Lung (tissue), 12 donors: ENCODE measurements around the gene SKAP2. TPM values are rescaled to one million over a fixed set of nuclear protein-coding genes. Genes with fewer than 3 reads are reported as not detected.

Experiments
- ATAC-seq: fragments of 200-7000 bp; cut with Tn5 transposase; one replicate; pipeline ENCODE4 v1.9.1; 2020; ENCODE audit warnings: moderate number of reproducible peaks; ENCODE audit not compliant: insufficient read depth, low FRiP score
- DNase-seq, 3 donors: peaks; one replicate each; pipeline ENCODE4 v3.0.0-alpha.2; 2013 to 2017
- H3K27ac ChIP-seq, 2 donors: one replicate each; pipeline ENCODE4 v1.5.1; 2013; ENCODE audit warnings: mild to moderate bottlenecking in 2 of 2, moderate library complexity in 2 of 2, control low read depth in 1 of 2, inconsistent platforms in 1 of 2, low read depth in 1 of 2, low read length in 1 of 2
- H3K27me3 ChIP-seq, 3 donors: one replicate each; pipeline ENCODE4 v1.5.1; 2013; ENCODE audit warnings: low read length in 2 of 3; ENCODE audit not compliant: control insufficient read depth in 3 of 3, insufficient read depth in 3 of 3
- H3K36me3 ChIP-seq, 4 donors: one replicate each; pipeline ENCODE4 v1.5.1; 2013; ENCODE audit warnings: low read length in 4 of 4, mild to moderate bottlenecking in 1 of 4, moderate library complexity in 1 of 4; ENCODE audit not compliant: control insufficient read depth in 4 of 4, insufficient read depth in 4 of 4
- H3K4me1 ChIP-seq, 5 donors: one replicate each; pipeline ENCODE4 v1.5.1; 2013; ENCODE audit warnings: low read length in 5 of 5, mild to moderate bottlenecking in 2 of 5, moderate library complexity in 1 of 5; ENCODE audit not compliant: control insufficient read depth in 5 of 5, insufficient read depth in 5 of 5
- H3K4me3 ChIP-seq: one replicate; pipeline ENCODE4 v1.5.1; 2013; ENCODE audit warnings: mild to moderate bottlenecking, control low read depth, moderate library complexity
- H3K9ac ChIP-seq, 2 donors: one replicate each; pipeline ENCODE4 v1.5.1; 2013; ENCODE audit warnings: low read length in 2 of 2, control low read depth in 1 of 2; ENCODE audit not compliant: insufficient read depth in 1 of 2
- H3K9me3 ChIP-seq, 4 donors: one replicate each; pipeline ENCODE4 v1.5.1; 2013; ENCODE audit warnings: low read length in 3 of 4, mild to moderate bottlenecking in 1 of 4, moderate library complexity in 1 of 4; ENCODE audit not compliant: control insufficient read depth in 4 of 4, insufficient read depth in 3 of 4
- WGBS, 2 donors: extraction: QIAGEN DNeasy Blood & Tissue Kit; methylation state at CpG; one replicate each; pipeline ENCODE4 v1.1.7; 2013; 5-methylcytosine and 5-hydroxymethylcytosine counted together
- polyA plus RNA-seq, 2 donors: library from polyadenylated mRNA; stranded (reverse); fragments of 200-250 nt; gene quantifications; one replicate each; pipeline ENCODE4 v1.2.1, GENCODE V29; 2013
- total RNA-seq, 2 donors: library from RNA; depleted of rRNA in 1 of 2; stranded (reverse); fragments of >200 nt in 1 of 2; gene quantifications; one replicate each; pipeline ENCODE4 v1.2.1, GENCODE V29; 2014 to 2021
- TF ChIP-seq, protein P1 (sequence below): IDR thresholded peaks from 2 replicates; pipeline ENCODE4 v1.5.1; 2012; ENCODE audit warnings: mild to moderate bottlenecking; ENCODE audit errors: control extremely low read depth, extremely low read depth
- donor health status: control.
- donor health status: control.
- donor health status: Bipolar disorder and iron deficiency.
- donor health status: healthy.
- donor health status: DM: yes; HTN: yes; CAD: no.

The SKAP2 gene
- total and polyA plus RNA-seq, 4 donors, result 9.2 to 40.1 (median 35.8) TPM

DNA sequence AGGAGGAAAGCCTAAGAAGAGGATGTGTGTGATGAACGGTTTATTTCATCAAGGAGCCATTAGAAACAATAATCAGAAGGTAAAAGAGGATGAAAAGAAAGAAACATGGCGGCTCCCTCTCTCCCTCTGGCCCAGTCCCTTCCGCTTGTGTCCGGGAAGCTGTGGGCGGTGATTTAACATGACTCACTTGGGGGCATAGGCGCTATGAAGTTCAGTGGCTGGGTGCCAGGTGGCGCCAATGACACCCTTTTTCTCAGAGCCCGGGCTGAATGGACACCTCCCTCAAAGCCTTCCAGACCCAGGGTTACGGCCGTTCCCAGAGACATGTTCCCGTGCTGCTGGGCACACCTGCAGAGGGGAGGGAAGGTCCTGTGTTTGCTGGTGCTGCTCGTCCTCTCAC lies 244.0 kb downstream of the SKAP2 start:
- no peaks in the 10 kb centered on the region for H3K27me3 ChIP-seq
- H3K27ac ChIP-seq, result no peak overlapping the region
- no peak overlapping the region for H3K4me3 ChIP-seq
- TF ChIP-seq, protein P1, sequence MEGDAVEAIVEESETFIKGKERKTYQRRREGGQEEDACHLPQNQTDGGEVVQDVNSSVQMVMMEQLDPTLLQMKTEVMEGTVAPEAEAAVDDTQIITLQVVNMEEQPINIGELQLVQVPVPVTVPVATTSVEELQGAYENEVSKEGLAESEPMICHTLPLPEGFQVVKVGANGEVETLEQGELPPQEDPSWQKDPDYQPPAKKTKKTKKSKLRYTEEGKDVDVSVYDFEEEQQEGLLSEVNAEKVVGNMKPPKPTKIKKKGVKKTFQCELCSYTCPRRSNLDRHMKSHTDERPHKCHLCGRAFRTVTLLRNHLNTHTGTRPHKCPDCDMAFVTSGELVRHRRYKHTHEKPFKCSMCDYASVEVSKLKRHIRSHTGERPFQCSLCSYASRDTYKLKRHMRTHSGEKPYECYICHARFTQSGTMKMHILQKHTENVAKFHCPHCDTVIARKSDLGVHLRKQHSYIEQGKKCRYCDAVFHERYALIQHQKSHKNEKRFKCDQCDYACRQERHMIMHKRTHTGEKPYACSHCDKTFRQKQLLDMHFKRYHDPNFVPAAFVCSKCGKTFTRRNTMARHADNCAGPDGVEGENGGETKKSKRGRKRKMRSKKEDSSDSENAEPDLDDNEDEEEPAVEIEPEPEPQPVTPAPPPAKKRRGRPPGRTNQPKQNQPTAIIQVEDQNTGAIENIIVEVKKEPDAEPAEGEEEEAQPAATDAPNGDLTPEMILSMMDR, result no peak
- 81 to 89% methylated on average over 12 of the region's 12 CpGs for WGBS, 2 donors
- ATAC-seq (no peak), DNase-seq (no peak)
- no peaks in the 10 kb centered on the region for H3K9me3 ChIP-seq
- H3K36me3 ChIP-seq, result no peaks in the 10 kb centered on the region
- no peak overlapping the region for H3K9ac ChIP-seq
- no peaks in the 10 kb centered on the region for H3K4me1 ChIP-seq

DNA sequence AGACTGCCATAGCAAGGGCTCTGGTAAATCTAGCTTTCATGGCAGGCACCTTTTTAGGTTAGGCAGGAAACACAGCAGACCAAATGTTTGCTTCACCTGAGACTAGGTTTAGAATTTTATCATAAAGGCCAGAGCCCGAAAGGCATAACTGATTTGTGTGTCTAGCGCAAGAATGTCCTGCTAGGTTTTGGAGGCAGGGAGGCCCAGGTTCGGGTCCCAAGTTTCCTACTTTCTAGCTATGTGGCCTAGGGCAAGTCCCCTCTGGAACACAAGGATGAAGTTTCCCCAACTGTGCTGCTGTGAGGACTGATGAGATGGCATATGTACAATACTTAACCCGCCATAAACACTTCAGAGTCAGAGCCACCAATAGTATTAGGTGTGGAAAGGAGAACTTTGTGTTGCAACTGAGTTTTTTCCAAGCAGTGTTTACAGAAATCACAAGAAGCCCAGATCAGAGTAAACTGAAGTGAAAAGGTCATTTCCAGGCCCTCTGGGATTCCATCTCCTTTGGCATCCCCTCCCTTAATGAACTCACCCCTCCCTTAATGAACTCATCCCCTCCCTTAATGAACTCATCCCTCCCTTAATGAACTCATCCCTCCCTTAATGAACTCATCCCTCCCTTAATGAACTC lies 244.9 kb downstream of the SKAP2 start:
- no peak for ATAC-seq
- Histone ChIP-seq H3K27me3 (no peaks in the 10 kb centered on the region), H3K36me3 (no peaks in the 10 kb centered on the region), H3K4me1 (no peaks in the 10 kb centered on the region), H3K4me3 (no peak overlapping the region), H3K9me3 (no peaks in the 10 kb centered on the region), H3K9ac (no peak overlapping the region), H3K27ac (no peak overlapping the region)
- TF ChIP-seq, protein P1, result no peak
- 95 to 98% methylated on average over 4 of the region's 4 CpGs for WGBS, 2 donors
- peak in 2 of 3 donors; percentile 31 to 36 for DNase-seq

DNA sequence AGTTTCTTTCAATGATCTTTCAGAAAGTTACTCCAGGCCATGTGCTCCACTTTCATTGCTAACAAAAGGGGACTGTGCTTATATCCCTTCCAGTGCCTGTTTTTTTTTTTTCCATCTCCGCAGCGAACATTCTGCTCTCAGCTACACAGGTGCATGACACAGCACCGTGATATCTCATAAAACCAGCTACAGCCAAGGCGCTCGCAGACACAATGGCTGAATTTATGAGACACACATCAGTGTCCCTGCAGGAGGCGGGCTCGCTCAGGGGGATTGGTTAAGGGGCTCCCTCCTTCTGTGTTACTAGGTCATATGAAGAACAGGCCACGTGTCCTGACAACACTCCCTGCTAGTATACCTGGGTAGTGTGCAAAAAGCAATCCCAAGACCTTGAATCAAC lies 245.5 kb downstream of the SKAP2 start:
- H3K4me3 ChIP-seq, result no peak overlapping the region
- DNase-seq (no peak), ATAC-seq (no peak)
- TF ChIP-seq, protein P1, result no peak
- no peaks in the 10 kb centered on the region for H3K27me3 ChIP-seq
- no peaks in the 10 kb centered on the region for H3K36me3 ChIP-seq
- 96 to 97% methylated on average over 8 of the region's 8 CpGs for WGBS, 2 donors
- no peak overlapping the region for H3K9ac ChIP-seq
- no peaks in the 10 kb centered on the region for H3K9me3 ChIP-seq
- H3K27ac ChIP-seq, result no peak overlapping the region
- H3K4me1 ChIP-seq, result no peaks in the 10 kb centered on the region

DNA sequence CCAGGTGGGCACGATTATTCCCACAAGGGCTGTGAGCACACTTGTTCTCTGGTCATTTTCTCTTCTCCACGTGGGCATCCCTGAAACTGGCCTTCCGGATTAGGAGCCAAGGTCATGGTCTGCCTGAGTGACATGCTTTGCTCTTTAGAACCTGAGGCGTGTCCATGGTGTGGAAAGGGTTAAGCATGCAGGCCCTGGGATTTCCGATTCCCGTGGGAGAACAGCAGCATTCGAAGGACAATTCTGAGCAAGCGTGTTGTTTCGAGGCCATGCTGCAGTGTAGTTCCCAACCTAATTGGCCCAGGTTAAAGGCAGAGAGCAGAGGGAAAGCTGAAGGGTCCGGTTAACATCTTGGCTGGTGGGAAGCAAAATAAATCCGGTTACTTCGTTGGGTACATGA lies 245.9 kb downstream of the SKAP2 start:
- no peak overlapping the region for H3K27ac ChIP-seq
- no peaks in the 10 kb centered on the region for H3K4me1 ChIP-seq
- no peak overlapping the region for H3K4me3 ChIP-seq
- H3K9me3 ChIP-seq, result no peaks in the 10 kb centered on the region
- TF ChIP-seq, protein P1, result no peak
- H3K9ac ChIP-seq, result no peak overlapping the region
- ATAC-seq (no peak), DNase-seq (no peak)
- 79 to 86% methylated on average over 12 of the region's 12 CpGs for WGBS, 2 donors
- H3K36me3 ChIP-seq, result no peaks in the 10 kb centered on the region
- H3K27me3 ChIP-seq, result no peaks in the 10 kb centered on the region
